Myocyte (in vitro differentiated cells): ENCODE data around the gene CHST8. TPM values are rescaled to one million over a fixed set of nuclear protein-coding genes. Genes with fewer than 3 reads are reported as not detected.
"Not testable (repeated sequence)": the region's sequence is repeated elsewhere in the genome, so short reads cannot be mapped to it uniquely, and the experiment has no call there.

ENCODE experiments used
- DNase-seq: peaks from one replicate; pipeline ENCODE4 v3.0.0-alpha.2; 2012; ENCODE audit warnings: low read depth
- total RNA-seq: library from RNA; depleted of rRNA; stranded (reverse); fragments of >200 nt; gene quantifications from 2 replicates; pipeline ENCODE4 v1.2.3, GENCODE V29; 2014

The CHST8 gene
- total RNA-seq, 1 donor from 2014 or later = not detected

DNA sequence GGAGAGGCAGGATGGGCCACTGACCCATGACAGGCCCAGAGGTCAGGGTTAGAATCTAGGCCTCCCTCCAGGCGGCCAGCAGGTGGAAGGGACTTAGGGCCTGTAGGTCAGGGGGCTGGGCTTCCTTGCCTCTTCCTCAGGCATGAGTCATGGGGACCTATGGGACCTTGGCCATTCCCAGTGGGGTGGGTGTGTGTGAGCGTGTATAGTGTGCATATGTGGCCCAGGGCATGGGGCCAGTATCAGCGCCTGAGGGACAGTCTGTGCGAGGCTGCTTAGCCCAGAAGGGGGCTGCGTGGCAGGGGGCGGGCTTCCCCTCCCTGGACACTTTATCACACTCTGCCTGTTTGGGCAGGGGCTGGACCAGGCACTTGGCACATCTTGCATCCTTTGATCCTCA lies 188.2 kb downstream of the CHST8 start:
- DNase-seq = no peak

DNA sequence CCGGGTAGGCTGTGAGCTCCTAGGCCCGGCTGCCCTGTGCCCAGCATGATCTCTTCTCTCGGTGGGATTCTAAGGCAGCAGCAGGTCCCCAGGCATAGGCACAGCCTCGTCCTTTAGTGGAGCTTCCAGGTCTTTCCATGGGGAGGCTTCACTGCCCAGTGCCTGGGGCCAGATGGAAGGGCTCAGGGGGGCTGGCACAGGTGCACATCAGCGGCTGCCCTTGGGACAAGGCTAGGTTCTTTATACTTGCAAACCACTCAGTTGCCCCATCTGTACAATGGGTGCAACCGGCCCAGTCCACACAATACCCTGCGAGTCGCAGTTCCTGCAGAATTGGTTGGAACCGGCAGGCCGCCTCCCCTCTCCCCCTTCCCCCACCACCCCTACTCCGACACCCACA lies 189.1 kb downstream of the CHST8 start:
- DNase-seq = no peak

DNA sequence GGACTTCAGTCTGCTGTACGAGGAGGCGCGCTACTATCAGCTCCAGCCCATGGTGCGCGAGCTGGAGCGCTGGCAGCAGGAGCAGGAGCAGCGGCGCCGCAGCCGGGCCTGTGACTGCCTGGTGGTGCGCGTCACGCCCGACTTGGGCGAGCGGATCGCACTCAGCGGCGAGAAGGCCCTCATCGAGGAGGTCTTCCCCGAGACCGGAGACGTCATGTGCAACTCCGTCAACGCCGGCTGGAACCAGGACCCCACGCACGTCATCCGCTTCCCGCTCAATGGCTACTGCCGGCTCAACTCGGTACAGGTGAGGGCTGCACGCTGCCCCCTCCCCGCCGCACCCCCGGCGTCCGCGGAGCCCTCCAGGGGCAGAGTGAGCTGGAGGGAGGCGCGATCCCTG lies 189.5 kb downstream of the CHST8 start:
- no peak for DNase-seq

DNA sequence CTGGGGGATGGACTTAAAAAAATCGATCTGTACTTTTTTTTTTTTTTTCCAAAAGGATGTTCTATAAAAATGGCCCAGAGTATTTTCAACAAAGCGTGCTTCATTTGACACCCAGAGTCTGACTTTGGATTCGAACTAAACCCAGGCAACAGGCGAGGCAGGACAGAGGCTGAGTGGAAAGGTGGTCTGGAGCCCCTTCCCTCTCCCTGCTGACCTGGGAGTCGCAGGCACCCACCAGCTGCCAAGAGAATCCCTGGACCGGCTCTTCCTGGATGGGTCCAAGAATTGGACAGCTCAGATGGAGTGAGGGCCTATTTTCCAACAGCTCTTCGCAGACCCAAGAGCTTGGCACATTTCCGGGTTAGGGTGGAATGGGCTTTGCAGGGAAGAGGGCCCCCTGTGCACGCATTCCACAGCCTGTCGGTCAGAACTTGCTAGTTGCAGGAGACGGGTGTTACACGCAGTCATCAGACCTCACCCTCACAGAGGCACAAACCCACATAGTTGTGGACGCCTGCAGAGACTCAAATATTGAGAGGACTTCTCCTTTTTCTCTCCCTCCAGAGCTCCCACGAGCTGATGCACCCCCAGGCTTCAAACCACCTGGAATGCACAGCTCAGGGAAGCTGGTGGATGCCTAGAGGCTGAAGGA lies 190.1 kb downstream of the CHST8 start:
- DNase-seq = no peak

DNA sequence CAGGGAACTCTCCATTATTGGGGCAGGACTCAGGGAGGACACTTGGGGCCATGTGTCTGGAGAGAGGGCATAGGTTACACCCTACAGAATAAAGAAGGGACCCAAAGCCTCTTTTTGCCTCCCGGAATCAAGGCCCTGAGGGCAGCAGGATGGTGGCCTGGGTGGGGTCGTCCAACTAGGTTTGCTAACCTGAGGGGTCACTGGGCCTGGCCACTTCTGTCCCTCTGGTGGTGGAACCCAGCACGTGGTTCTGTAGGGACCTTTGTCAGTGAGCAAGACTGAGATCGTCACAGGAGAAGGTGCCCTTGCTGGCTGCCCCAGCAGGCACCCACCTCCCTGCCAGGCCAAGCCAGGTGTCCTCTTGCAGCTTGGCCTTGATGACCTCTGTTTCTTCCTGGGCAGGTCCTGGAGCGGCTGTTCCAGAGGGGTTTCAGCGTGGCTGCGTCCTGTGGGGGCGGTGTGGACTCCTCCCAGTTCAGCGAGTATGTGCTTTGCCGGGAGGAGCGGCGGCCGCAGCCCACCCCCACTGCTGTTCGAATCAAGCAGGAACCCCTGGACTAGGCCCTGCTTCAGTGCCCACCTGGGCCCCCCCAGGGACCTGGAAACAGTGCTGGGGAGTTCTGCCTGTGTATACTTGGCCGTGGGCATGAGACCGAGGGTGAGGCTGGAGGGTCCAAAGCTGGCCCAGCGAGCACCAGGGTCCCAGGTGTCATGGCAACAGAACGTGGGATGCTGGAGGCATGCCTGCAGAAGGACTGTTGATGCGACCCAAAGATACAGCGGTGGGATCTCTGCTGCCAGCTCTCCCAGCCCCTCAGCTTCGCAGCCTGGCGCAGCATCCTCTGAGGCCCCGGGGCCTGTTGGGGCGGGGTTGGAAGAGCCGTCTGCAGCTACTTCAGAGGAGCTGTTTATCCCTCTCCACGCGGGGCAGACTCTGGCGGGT lies 190.9 kb downstream of the CHST8 start:
- DNase-seq = no peak

DNA sequence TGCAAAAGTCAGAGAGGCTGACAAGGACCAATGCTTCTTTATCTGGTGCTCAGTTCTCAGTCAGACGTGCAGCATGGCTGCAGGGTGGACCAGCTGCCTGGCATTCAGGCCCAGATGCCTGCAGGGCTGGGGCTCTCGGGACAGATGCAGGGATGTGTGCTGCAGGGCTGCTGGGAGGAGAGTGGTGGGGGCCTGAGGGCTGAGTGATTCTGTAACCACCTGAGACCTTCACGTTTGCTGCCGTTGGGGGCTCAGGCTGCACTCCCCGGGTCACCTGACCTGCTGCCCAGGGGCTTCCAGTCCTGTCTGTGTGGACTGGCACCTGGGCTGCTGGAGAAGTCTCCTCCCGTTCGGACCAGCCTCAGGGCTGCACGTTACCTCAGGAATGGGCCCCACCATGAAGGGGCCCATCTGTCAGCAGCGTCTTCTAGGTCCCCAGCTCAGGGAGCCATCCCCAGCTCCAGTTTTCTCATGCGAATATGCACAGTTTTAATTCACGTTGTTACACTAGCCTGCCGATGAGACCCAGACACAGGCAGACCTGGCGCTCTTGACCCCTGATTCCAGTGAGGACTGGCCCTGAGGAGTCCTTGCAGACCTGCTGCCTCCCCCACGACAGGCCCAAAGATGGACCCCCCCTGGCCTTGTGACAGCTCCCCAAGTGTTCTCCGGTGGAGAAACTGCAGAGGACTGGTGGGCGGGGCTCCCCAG lies 191.8 kb downstream of the CHST8 start:
- DNase-seq = no peak

DNA sequence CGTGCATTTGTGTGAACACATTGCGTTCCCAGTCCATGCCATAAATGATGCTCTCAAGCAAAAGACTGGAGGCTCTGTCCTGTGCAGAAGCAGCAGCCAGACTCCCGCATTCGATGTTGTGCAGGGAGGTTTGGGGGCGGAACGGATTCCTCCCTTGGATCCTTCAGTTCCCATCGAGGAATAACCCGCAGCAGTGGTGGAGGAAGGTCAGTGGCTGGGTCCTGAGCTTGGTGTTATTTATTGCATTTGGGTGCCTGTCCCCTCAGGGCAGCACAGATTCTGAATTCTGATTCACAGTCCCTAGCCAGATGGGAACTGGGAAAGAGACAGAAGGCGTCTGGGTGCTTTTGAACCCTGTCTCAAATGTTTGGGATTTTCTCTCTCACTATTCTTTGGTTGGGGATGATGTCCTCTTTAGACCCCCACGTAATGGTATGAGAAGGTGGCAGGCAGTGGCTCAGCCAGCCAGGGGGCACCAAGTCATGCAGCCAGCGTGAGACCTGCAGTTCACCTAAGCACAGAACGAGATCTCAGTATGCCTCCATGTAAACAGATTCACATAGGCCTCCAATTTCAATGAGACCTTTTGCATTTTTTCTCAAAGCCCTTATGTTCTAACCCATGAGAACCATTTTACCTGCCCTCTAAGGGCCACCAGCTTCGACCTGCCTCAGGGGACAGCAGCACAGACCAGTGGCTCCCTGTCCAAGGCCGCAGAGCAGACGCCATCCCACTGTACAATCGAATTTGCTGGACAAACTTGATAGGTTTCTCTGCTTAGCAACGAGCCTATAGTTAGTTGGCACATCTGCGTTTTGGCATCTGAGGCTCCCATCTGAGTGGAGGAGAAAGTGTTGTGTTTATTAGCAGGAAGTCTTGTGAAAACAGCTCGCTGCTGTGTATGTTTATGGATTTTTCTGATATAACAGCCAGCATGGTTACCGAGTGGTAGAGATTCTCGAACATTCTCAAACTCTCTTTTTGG lies 192.7 kb downstream of the CHST8 start:
- DNase-seq = no peak

DNA sequence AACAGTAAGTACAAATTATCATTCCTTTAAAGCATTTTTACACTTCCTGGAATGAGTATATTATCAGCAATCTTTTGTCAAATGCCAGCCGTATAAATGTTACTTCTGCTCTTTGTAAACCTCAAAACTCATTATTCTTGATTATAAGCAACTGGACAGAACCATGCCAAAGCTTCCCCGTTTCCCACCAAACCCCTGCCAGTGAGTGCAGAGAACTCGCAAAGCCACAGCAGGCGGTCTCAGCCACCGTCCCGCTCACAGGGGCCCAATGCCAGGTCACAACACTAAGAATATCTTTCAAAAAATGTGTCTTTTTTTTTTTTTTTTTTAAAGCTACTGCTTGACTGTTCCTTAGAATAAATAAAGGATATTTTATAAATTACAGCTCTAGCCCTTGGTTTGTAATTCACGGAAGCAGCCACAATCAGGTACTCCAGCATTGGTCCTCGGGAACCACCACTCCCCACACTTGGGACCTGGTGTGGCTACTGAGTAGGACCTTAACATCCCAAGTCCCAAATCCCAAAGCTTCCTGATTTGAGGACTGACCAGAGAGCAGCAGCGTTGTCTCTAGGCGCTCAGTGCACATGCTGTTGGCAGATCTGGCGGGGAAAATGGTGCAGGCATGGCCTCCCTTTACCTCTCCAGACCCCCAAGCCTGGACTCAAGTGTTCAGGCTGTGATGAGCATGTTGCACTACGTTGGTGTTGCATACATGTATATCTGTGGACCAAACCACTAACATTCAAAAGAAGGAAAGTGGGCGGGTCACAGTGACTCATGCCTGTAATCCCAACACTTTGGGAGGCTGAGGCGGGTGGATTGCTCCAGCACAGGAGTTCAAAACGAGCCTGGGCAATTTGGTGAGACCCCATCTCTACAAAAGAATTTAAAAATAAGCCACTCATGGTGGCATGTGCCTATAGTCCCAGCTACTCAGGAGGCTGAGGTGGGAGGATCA lies 193.9 kb downstream of the CHST8 start:
- no peak for DNase-seq

DNA sequence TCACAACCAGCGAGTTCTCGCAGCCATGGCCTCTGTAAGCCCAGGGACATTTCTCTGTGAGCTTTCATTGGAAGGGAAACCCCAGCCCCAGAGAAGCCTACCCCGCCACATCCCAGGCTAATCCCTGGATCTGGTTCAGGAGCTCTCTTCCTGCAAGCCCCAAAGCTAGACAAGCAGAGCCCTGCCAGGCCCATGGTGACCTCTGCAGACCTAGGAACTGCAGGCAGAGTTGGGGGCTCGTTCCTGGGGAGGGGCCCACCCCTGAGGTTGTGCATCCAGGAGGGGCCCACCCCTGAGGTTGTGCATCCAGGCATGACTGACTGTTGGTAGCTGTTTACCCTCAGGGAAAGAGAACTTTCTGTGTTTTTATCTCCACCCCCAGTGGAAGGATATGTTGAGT lies 196.7 kb downstream of the CHST8 start:
- DNase-seq = no peak

DNA sequence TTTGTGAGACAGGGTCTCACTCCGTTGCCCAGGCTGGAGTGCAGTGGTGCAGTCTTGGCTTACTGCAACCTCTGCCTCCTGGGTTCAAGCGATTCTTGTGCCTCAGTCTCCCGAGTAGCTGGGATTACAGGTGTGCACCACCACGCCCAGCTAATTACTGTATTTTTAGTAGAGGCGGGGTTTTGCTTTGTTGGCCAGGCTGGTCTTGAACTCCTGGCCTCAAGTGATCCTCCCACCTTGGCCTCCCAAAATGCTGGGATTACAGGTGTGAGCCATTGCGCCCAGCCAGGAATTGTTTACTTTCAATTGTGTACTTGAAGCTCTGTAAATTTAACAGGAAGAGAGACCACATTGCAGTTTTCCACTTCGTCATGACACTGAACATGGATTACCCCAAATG lies 197.3 kb downstream of the CHST8 start:
- DNase-seq = not testable (repeated sequence)

DNA sequence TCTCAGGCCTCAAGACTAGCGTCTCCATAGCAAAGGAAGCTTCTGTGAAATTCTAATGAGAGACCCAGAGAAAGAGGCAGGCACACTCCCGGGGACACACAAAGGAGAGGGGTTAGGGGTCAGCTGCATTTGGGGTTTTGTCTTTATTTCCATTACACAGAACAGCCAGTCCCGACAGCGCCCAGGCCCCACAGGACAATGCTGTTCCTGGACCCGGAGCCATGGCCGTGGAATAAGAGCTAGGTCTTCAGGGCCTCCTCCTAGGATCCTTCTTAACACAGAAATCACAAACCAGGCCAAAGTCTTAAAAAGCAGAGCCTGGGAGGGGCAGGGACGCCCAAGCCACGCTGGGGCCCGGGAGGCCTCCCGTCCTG lies 197.7 kb downstream of the CHST8 start:
- no peak for DNase-seq

DNA sequence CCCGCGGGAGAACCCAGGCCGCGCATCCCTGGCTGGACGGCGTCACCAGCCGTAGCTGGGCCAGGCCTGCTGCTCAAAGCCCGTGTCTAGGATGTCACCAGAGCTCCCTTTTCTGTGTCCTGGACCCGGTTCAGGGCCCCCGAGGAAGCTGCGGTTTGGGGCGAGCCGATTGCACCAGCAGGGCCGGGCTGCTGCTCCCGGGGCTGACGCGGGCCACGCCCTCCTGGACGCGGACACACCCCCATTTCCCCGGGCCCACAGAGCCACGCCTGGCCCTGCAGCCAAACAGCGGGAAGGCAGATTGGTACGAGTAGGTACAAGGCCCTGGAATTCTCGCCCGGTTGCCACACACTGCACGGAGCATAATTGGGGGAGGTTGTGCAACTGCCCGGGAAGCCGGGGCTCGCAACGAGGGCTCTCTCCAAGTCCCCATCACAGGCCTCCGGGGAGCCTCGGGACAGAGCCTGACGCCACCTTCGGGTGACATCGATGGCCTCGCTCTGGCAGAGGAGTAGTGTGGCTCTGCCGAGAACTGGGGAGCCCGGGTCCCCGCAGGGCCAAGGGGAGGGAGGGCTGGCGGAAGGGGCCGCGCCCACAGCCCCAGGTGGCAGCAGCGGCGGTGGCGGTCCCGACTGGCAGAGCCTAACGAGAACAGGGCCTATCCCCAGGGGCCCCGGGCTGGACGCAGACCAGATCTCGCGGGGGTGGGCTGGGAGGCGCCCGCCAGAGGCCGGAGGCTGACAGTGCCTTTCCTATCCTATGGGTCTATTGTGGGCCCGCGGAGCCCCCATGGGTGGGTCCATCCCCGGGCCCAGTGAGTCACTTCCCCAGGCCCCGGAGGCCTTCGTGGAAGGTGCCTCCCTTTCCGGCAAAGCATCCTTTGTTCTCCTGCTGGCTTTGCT lies 198.4 kb downstream of the CHST8 start:
- peak; percentile 24 for DNase-seq

DNA sequence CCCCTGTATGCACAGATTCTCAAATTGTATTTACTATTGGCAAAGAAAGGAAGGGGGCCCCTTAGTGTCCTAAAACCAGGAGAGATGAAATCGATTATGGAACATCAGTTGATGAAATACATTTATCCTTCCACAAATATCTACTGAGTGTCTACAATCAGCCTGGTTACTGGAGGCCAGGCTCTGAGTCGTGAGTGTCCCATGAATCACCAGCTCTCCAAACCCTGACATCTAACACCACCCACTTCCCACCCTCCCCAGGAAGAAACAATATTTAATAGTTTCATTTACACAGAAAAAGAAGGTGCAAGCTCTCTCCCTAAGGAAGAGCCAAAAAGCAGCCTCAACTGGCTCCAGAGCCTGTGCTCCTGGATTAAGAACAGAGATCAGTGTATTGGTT lies 200.1 kb downstream of the CHST8 start:
- no peak for DNase-seq

Other genes with a start within 250 kb of the CHST8 start
- gene CEBPG, start 248.2 kb upstream of the CHST8 start, total RNA-seq = 21.7 and 23.6 TPM in 2 replicates
- gene PEPD, start 100.2 kb upstream of the CHST8 start, total RNA-seq = 67.1 and 68.2 TPM in 2 replicates
- gene KCTD15, start 174.9 kb downstream of the CHST8 start, total RNA-seq = 10.7 and 11.6 TPM in 2 replicates